GM23338 (cell line): ENCODE results near the gene ANKRD55. TPM values are rescaled to one million over a fixed set of nuclear protein-coding genes. Genes with fewer than 3 reads are reported as not detected.
A peak's percentile ranks its signal among the peaks of the same experiment; 100 is the strongest.

Experiments
- ATAC-seq: fragments of 200-7000 bp; cut with Tn5 transposase; 3 replicates; pipeline ENCODE4 v1.9.1; 2020
- DNase-seq: peaks from one replicate; pipeline ENCODE4 v3.0.0-alpha.2; 2015; ENCODE audit warnings: low spot score
- H2AFZ ChIP-seq: fragments of 200-600 bp; sonication (generic); 2 replicates; pipeline ENCODE4 v1.8.0; 2016; ENCODE audit warnings: antibody characterized with exemption, mild to moderate bottlenecking, moderate library complexity
- H3F3A ChIP-seq: fragments of 200-600 bp; sonication (generic); replicated peaks from 2 replicates; pipeline ENCODE4 v1.8.0; 2017; ENCODE audit warnings: antibody characterized with exemption, mixed run types, low read depth
- H3K27ac ChIP-seq: fragments of 200-600 bp; sonication (generic); 2 replicates; pipeline ENCODE4 v1.6.1; 2016; ENCODE audit warnings: low read depth
- H3K27me3 ChIP-seq: fragments of 200-600 bp; sonication (generic); 2 replicates; pipeline ENCODE4 v1.8.0; 2016; ENCODE audit warnings: mild to moderate bottlenecking, mixed run types, moderate library complexity; ENCODE audit not compliant: insufficient read depth
- H3K36me3 ChIP-seq: fragments of 200-600 bp; sonication (generic); 2 replicates; pipeline ENCODE4 v1.8.0; 2016; ENCODE audit warnings: mild to moderate bottlenecking; ENCODE audit not compliant: insufficient read depth
- H3K4me1 ChIP-seq: fragments of 200-600 bp; sonication (generic); 2 replicates; pipeline ENCODE4 v1.8.0; 2016; ENCODE audit warnings: mild to moderate bottlenecking, moderate library complexity; ENCODE audit not compliant: insufficient read depth
- H3K4me2 ChIP-seq: fragments of 200-600 bp; sonication (generic); 2 replicates; pipeline ENCODE4 v1.7.1; 2017; ENCODE audit warnings: mixed run types
- H3K4me3 ChIP-seq: fragments of 200-600 bp; sonication (generic); 2 replicates; pipeline ENCODE4 v1.6.1; 2016; ENCODE audit warnings: mixed run types
- H3K79me2 ChIP-seq: fragments of 200-600 bp; sonication (generic); replicated peaks from 2 replicates; pipeline ENCODE4 v1.8.0; 2017; ENCODE audit warnings: mild to moderate bottlenecking; ENCODE audit not compliant: insufficient read depth
- H3K9me2 ChIP-seq: fragments of 200-600 bp; sonication (generic); 2 replicates; pipeline ENCODE4 v1.8.0; 2017; ENCODE audit not compliant: insufficient read depth
- H4K20me1 ChIP-seq: fragments of 200-600 bp; sonication (generic); replicated peaks from 2 replicates; pipeline ENCODE4 v1.8.0; 2017; ENCODE audit warnings: mild to moderate bottlenecking; ENCODE audit not compliant: insufficient read depth
- H3K27ac Mint-ChIP-seq: 2 replicates; pipeline ENCODE4 v1.8.0; 2020; ENCODE audit warnings: inconsistent platforms, mild to moderate bottlenecking, moderate library complexity, mixed read lengths
- H3K27me3 Mint-ChIP-seq: 3 replicates; pipeline ENCODE4 v1.8.0; 2022; ENCODE audit warnings: low read depth, mild to moderate bottlenecking, moderate library complexity, mixed read lengths, inconsistent platforms; ENCODE audit not compliant: insufficient read depth, poor library complexity
- H3K36me3 Mint-ChIP-seq: 3 replicates; pipeline ENCODE4 v1.8.0; 2021; ENCODE audit warnings: low read depth, mild to moderate bottlenecking, inconsistent platforms, moderate library complexity, mixed read lengths
- H3K4me1 Mint-ChIP-seq: 3 replicates; pipeline ENCODE4 v1.8.0; 2020; ENCODE audit warnings: mild to moderate bottlenecking, inconsistent platforms, mixed read lengths
- H3K4me3 Mint-ChIP-seq: 3 replicates; pipeline ENCODE4 v1.8.0; 2021; ENCODE audit warnings: moderate library complexity, mild to moderate bottlenecking, inconsistent platforms, mixed read lengths
- H3K9me3 Mint-ChIP-seq: 3 replicates; pipeline ENCODE4 v1.8.0; 2020; ENCODE audit warnings: moderate library complexity, mild to moderate bottlenecking, inconsistent platforms, mixed read lengths
- CREB1 ChIP-seq: fragments of 250-450 bp; sonication (Bioruptor Pico); IDR thresholded peaks from 2 replicates; pipeline ENCODE4 v1.5.0; 2020; ENCODE audit warnings: low read depth, mild to moderate bottlenecking, moderate library complexity
- CTCF ChIP-seq, 2 experiments: fragments of 200-600 bp in 1 of 2; sonication (generic) in 1 of 2; conservative IDR thresholded peaks; 2 replicates each; pipeline versions ENCODE4 v1.5.1 to v1.6.1; 2016 to 2017; ENCODE audit warnings: antibody characterized with exemption in 2 of 2, low read depth in 2 of 2, mild to moderate bottlenecking in 2 of 2, moderate library complexity in 1 of 2
- ETS1 ChIP-seq: IDR thresholded peaks from 2 replicates; pipeline ENCODE4 v1.6.1; 2016; ENCODE audit warnings: antibody characterized with exemption
- EZH2phosphoT487 ChIP-seq: fragments of 200-600 bp; sonication (generic); IDR thresholded peaks from one replicate; pipeline ENCODE4 v1.8.1; 2018; ENCODE audit warnings: antibody characterized with exemption; ENCODE audit not compliant: unreplicated experiment
- JUNB ChIP-seq: IDR thresholded peaks from one replicate; pipeline ENCODE4 v1.6.1; 2016; ENCODE audit warnings: antibody characterized with exemption; ENCODE audit not compliant: unreplicated experiment
- NANOG ChIP-seq: IDR thresholded peaks from 2 replicates; pipeline ENCODE4 v1.6.1; 2016; ENCODE audit warnings: antibody characterized with exemption, borderline replicate concordance
- POLR2AphosphoS5 ChIP-seq: IDR thresholded peaks from 2 replicates; pipeline ENCODE4 v1.6.1; 2016; ENCODE audit warnings: antibody characterized with exemption, low read depth
- REST ChIP-seq: IDR thresholded peaks from one replicate; pipeline ENCODE4 v1.6.1; 2018; ENCODE audit warnings: antibody characterized with exemption; ENCODE audit not compliant: unreplicated experiment
- ZNF114 ChIP-seq: fragments of 250-450 bp; sonication (Bioruptor Pico); IDR thresholded peaks from 2 replicates; pipeline ENCODE4 v1.5.0; 2020; ENCODE audit warnings: mild to moderate bottlenecking, moderate library complexity
- polyA plus RNA-seq: library from polyadenylated mRNA; unstranded; fragments of >200 nt; fragmentation: Nextera tagmentation; extraction: Ambion mirVana; gene quantifications from 2 replicates; pipeline ENCODE4 v1.2.1, GENCODE V29; 2016
- total RNA-seq: library from RNA; depleted of rRNA; stranded (reverse); fragments of >200 nt; shearing (Covaris generic); gene quantifications from 2 replicates; pipeline ENCODE4 v1.2.3, GENCODE V29; 2014

Gene ANKRD55
- total and polyA plus RNA-seq, 2 experiments from 2014 or later: not detected

GRCh38 chr5:56279291-56279690, 46.2 kb upstream of the ANKRD55 start:
- Mint-ChIP-seq H3K4me3 (no peak overlapping the region), H3K9me3 (no peaks in the 10 kb centered on the region), H3K36me3 (no peaks in the 10 kb centered on the region), H3K27ac (no peak overlapping the region), H3K4me1 (peaks cover 4% of the 10 kb centered on the region; the same call in 1 of the 3 replicates), H3K27me3 (peaks cover 2% of the 10 kb centered on the region)
- no peaks in the 10 kb centered on the region for H3K79me2 ChIP-seq
- no peaks in the 10 kb centered on the region for H3K27me3 ChIP-seq
- no peaks in the 10 kb centered on the region for H3F3A ChIP-seq
- no peak overlapping the region for H3K4me2 ChIP-seq
- H3K4me1 ChIP-seq: no peaks in the 10 kb centered on the region
- 0 out of 2 replicates have a peak, but pooled peaks cover 5% of the 10 kb centered on the region for H3K9me2 ChIP-seq
- DNase-seq: no peak
- H3K27ac ChIP-seq: no peak overlapping the region
- ATAC-seq: no peak
- no peak overlapping the region for H3K4me3 ChIP-seq
- no peaks in the 10 kb centered on the region for H4K20me1 ChIP-seq
- H2AFZ ChIP-seq: 0 out of 2 replicates have a peak overlapping the region, but pooled peaks have one; percentile 43
- no peaks in the 10 kb centered on the region for H3K36me3 ChIP-seq
- no peak for TF ChIP-seq NANOG
- no peak for TF ChIP-seq POLR2AphosphoS5
- TF ChIP-seq EZH2phosphoT487: no peak
- TF ChIP-seq ETS1: no peak
- no peak for TF ChIP-seq ZNF114 (CRISPR knock-in tag)
- no peak for TF ChIP-seq REST
- no peak for TF ChIP-seq JUNB
- TF ChIP-seq CTCF (conservative IDR thresholded peaks at IDR 0.05; ENCODE audit: low read depth in 2 of 2): no peak

- no peaks in the 10 kb centered on the region for H3F3A ChIP-seq
- Mint-ChIP-seq H3K9me3 (no peaks in the 10 kb centered on the region), H3K27me3 (peaks cover 2% of the 10 kb centered on the region), H3K36me3 (no peaks in the 10 kb centered on the region), H3K4me1 (peaks cover 4% of the 10 kb centered on the region; the same call in 1 of the 3 replicates), H3K4me3 (no peak overlapping the region), H3K27ac (no peak overlapping the region)
- 0 out of 2 replicates have a peak, but pooled peaks cover 5% of the 10 kb centered on the region for H3K9me2 ChIP-seq
- no peaks in the 10 kb centered on the region for H3K36me3 ChIP-seq
- H3K4me1 ChIP-seq: no peaks in the 10 kb centered on the region
- no peaks in the 10 kb centered on the region for H3K79me2 ChIP-seq
- H3K27me3 ChIP-seq: no peaks in the 10 kb centered on the region
- H3K27ac ChIP-seq: no peak overlapping the region
- 0 out of 2 replicates have a peak overlapping the region, but pooled peaks have one; percentile 63 for H2AFZ ChIP-seq
- DNase-seq (peak; percentile 23), ATAC-seq (no peak)
- no peak overlapping the region for H3K4me2 ChIP-seq
- no peak overlapping the region for H3K4me3 ChIP-seq
- H4K20me1 ChIP-seq: no peaks in the 10 kb centered on the region
- TF ChIP-seq ETS1 (no peak), EZH2phosphoT487 (no peak), CREB1 (CRISPR knock-in tag) (no peak), ZNF114 (CRISPR knock-in tag) (no peak), REST (no peak), CTCF (conservative IDR thresholded peaks at IDR 0.05; ENCODE audit: low read depth in 2 of 2) (no peak), NANOG (no peak), JUNB (no peak), POLR2AphosphoS5 (no peak)
These were observed 45.2 kb upstream of the ANKRD55 start for GRCh38 chr5:56278335-56278753.
